HepG2 (cell line): ENCODE results near the gene PSMD9. TPM values are rescaled to one million over a fixed set of nuclear protein-coding genes. Genes with fewer than 3 reads are reported as not detected.

Experiments used
- BRD4 ChIP-seq: sonication (generic); formaldehyde crosslinking; IDR thresholded peaks from 2 replicates; pipeline ENCODE4 v1.4.0; 2020; ENCODE audit warnings: missing genetic modification reagents
- ETV6 ChIP-seq: sonication (generic); formaldehyde crosslinking; conservative IDR thresholded peaks from 2 replicates; pipeline ENCODE4 v1.4.0; 2020; ENCODE audit warnings: missing genetic modification reagents
- FIP1L1 ChIP-seq: fragments of 200-400 bp; formaldehyde crosslinking; IDR thresholded peaks from 2 replicates; pipeline ENCODE4 v1.6.1; 2018; ENCODE audit warnings: low read depth, mild to moderate bottlenecking, low read length, moderate library complexity, borderline replicate concordance; ENCODE audit not compliant: insufficient read depth
- HNF4G ChIP-seq, 2 experiments: sonication (generic) in 1 of 2; formaldehyde crosslinking in 1 of 2; IDR thresholded peaks; 2 replicates each; pipeline versions ENCODE4 v1.4.0 to v1.6.1; 2011 to 2020; ENCODE audit warnings: borderline replicate concordance in 2 of 2, low read depth in 2 of 2, mild to moderate bottlenecking in 2 of 2, low read length in 1 of 2, missing genetic modification reagents in 1 of 2, moderate library complexity in 1 of 2
- ISL2 ChIP-seq: sonication (generic); formaldehyde crosslinking; IDR thresholded peaks from 2 replicates; pipeline ENCODE4 v1.5.0; 2020; ENCODE audit warnings: missing genetic modification reagents
- MED8 ChIP-seq: sonication (generic); formaldehyde crosslinking; IDR thresholded peaks from 2 replicates; pipeline ENCODE4 v1.8.1; 2023; ENCODE audit warnings: mild to moderate bottlenecking, missing genetic modification reagents; ENCODE audit not compliant: insufficient replicate concordance
- NFIC ChIP-seq: IDR thresholded peaks from 2 replicates; pipeline ENCODE4 v1.6.1; 2012; ENCODE audit warnings: mild to moderate bottlenecking, low read length, inconsistent platforms
- SATB2 ChIP-seq: sonication (generic); formaldehyde crosslinking; IDR thresholded peaks from 2 replicates; pipeline ENCODE4 v1.5.0; 2020; ENCODE audit warnings: missing genetic modification reagents
- SMAD1 ChIP-seq: sonication (generic); formaldehyde crosslinking; IDR thresholded peaks from 2 replicates; pipeline ENCODE4 v1.4.0; 2020; ENCODE audit warnings: missing genetic modification reagents, low read depth, mild to moderate bottlenecking, borderline replicate concordance
- SRSF9 ChIP-seq: fragments of 200-400 bp; formaldehyde crosslinking; IDR thresholded peaks from 2 replicates; pipeline ENCODE4 v1.6.1; 2018; ENCODE audit warnings: borderline replicate concordance, mild to moderate bottlenecking, low read depth, low read length; ENCODE audit not compliant: insufficient read depth, poor library complexity, severe bottlenecking
- ZBTB38 ChIP-seq: sonication (generic); formaldehyde crosslinking; IDR thresholded peaks from 2 replicates; pipeline ENCODE4 v1.5.1; 2020; ENCODE audit warnings: mild to moderate bottlenecking, missing genetic modification reagents
- ZFP82 ChIP-seq: sonication (generic); formaldehyde crosslinking; IDR thresholded peaks from 2 replicates; pipeline ENCODE4 v1.5.1; 2020; ENCODE audit warnings: mild to moderate bottlenecking, missing genetic modification reagents, borderline replicate concordance
- ZNF557 ChIP-seq: sonication (generic); formaldehyde crosslinking; IDR thresholded peaks from 2 replicates; pipeline ENCODE4 v1.4.0; 2020; ENCODE audit warnings: missing genetic modification reagents
- ZNF879 ChIP-seq: sonication (generic); formaldehyde crosslinking; IDR thresholded peaks from 2 replicates; pipeline ENCODE4 v1.8.1; 2023; ENCODE audit warnings: missing genetic modification reagents
- polyA plus RNA-seq, 8 experiments: library from polyadenylated mRNA; depleted of rRNA in 3 of 8; stranded (reverse) in 7 of 8; unstranded in 1 of 8; fragments of >200 nt; fragmentation: Illumina TruSeq in 4 of 8; extraction: Trizol in 4 of 8; gene quantifications; 2 replicates each; pipeline versions ENCODE4 v1.2.1 to v1.2.3, GENCODE V29; 2011 to 2016; ENCODE audit warnings: low read depth in 4 of 8, missing spikeins in 1 of 8, mixed read lengths in 1 of 8; ENCODE audit not compliant: insufficient read depth in 1 of 8
- total RNA-seq, 5 experiments: library from RNA; depleted of rRNA; stranded (reverse); fragments of >200 nt; fragmentation: Illumina TruSeq; extraction: Trizol; gene quantifications; 2 replicates each; pipeline ENCODE4 v1.2.3, GENCODE V29; 2016; ENCODE audit warnings: low read depth in 1 of 5
- TF ChIP-seq, protein P1 (sequence below): sonication (generic); formaldehyde crosslinking; IDR thresholded peaks from 2 replicates; pipeline ENCODE4; 2020; ENCODE audit warnings: missing genetic modification reagents, mild to moderate bottlenecking, borderline replicate concordance
- TF ChIP-seq, protein P2 (sequence below): sonication (generic); formaldehyde crosslinking; IDR thresholded peaks from 2 replicates; pipeline ENCODE4 v1.4.0; 2020; ENCODE audit warnings: mild to moderate bottlenecking, low read depth, missing genetic modification reagents
- TF ChIP-seq, protein P3 (sequence below): sonication (generic); formaldehyde crosslinking; IDR thresholded peaks from 2 replicates; pipeline ENCODE4 v1.4.0; 2020; ENCODE audit warnings: missing genetic modification reagents
- TF ChIP-seq, protein P4 (sequence below): sonication (generic); formaldehyde crosslinking; IDR thresholded peaks from 2 replicates; pipeline ENCODE4 v1.8.1; 2022; ENCODE audit warnings: low read depth, mild to moderate bottlenecking, missing genetic modification reagents

Gene PSMD9
- total and polyA plus RNA-seq, 2 of the 13 experiments (the other 11 are each of a cell fraction or from before 2014, with no cell fraction given), result 41.4 to 61.1 TPM

DNA sequence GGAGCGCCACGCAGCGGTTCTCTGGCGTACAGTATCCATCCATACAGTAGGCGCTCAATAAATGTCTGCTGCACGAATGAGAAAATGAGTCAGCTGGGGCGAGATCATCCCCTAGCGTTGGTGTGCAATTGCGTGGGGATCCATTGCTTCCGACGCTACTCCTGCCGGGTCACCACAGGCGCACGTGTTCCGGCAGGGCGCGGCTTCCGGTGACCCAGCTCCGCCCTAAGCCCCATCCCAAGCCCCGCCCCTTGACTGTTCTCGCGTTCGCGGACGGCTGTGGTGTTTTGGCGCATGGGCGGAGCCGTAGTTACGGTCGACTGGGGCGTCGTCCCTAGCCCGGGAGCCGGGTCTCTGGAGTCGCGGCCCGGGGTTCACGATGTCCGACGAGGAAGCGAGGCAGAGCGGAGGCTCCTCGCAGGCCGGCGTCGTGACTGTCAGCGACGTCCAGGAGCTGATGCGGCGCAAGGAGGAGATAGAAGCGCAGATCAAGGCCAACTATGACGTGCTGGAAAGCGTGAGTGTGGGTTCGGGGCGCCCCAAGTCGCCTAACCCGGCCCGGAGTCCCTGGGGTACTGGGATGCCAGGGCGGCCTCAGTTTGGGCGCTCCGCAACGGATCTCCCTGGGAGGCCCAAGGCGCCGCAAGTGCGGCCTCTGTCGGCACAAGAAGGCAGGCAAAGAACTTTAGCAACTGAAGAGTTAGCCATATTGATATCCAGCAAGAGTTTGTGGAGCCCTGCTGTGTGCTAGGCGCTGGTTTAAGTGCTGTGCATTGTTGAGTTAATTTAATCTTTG is at the start of gene PSMD9 (continued):
- TF ChIP-seq, protein P1, sequence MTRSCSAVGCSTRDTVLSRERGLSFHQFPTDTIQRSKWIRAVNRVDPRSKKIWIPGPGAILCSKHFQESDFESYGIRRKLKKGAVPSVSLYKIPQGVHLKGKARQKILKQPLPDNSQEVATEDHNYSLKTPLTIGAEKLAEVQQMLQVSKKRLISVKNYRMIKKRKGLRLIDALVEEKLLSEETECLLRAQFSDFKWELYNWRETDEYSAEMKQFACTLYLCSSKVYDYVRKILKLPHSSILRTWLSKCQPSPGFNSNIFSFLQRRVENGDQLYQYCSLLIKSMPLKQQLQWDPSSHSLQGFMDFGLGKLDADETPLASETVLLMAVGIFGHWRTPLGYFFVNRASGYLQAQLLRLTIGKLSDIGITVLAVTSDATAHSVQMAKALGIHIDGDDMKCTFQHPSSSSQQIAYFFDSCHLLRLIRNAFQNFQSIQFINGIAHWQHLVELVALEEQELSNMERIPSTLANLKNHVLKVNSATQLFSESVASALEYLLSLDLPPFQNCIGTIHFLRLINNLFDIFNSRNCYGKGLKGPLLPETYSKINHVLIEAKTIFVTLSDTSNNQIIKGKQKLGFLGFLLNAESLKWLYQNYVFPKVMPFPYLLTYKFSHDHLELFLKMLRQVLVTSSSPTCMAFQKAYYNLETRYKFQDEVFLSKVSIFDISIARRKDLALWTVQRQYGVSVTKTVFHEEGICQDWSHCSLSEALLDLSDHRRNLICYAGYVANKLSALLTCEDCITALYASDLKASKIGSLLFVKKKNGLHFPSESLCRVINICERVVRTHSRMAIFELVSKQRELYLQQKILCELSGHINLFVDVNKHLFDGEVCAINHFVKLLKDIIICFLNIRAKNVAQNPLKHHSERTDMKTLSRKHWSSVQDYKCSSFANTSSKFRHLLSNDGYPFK (CRISPR knock-in tag), result peak; percentile 97
- TF ChIP-seq SRSF9, result no peak
- TF ChIP-seq ISL2 (CRISPR knock-in tag), result no peak; the same call in 1 of the 2 replicates
- TF ChIP-seq, protein P2, sequence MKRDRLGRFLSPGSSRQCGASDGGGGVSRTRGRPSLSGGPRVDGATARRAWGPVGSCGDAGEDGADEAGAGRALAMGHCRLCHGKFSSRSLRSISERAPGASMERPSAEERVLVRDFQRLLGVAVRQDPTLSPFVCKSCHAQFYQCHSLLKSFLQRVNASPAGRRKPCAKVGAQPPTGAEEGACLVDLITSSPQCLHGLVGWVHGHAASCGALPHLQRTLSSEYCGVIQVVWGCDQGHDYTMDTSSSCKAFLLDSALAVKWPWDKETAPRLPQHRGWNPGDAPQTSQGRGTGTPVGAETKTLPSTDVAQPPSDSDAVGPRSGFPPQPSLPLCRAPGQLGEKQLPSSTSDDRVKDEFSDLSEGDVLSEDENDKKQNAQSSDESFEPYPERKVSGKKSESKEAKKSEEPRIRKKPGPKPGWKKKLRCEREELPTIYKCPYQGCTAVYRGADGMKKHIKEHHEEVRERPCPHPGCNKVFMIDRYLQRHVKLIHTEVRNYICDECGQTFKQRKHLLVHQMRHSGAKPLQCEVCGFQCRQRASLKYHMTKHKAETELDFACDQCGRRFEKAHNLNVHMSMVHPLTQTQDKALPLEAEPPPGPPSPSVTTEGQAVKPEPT (CRISPR knock-in tag), result peak; percentile 88; the same call in 1 of the 2 replicates
- TF ChIP-seq MED8 (CRISPR knock-in tag), result peak; percentile 86
- TF ChIP-seq ZNF879 (CRISPR knock-in tag), result no peak
- TF ChIP-seq BRD4, result peak; percentile 43
- no peak for TF ChIP-seq SATB2 (CRISPR knock-in tag)
- TF ChIP-seq ZFP82 (CRISPR knock-in tag), result no peak
- TF ChIP-seq SMAD1 (CRISPR knock-in tag), result peak; percentile 94; the same call in 1 of the 2 replicates
- TF ChIP-seq ETV6 (CRISPR knock-in tag), result no peak
- TF ChIP-seq, protein P3, sequence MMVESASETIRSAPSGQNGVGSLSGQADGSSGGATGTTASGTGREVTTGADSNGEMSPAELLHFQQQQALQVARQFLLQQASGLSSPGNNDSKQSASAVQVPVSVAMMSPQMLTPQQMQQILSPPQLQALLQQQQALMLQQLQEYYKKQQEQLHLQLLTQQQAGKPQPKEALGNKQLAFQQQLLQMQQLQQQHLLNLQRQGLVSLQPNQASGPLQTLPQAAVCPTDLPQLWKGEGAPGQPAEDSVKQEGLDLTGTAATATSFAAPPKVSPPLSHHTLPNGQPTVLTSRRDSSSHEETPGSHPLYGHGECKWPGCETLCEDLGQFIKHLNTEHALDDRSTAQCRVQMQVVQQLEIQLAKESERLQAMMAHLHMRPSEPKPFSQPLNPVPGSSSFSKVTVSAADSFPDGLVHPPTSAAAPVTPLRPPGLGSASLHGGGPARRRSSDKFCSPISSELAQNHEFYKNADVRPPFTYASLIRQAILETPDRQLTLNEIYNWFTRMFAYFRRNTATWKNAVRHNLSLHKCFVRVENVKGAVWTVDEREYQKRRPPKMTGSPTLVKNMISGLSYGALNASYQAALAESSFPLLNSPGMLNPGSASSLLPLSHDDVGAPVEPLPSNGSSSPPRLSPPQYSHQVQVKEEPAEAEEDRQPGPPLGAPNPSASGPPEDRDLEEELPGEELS, result peak; percentile 60
- TF ChIP-seq ZBTB38, result peak; percentile 83; the same call in 1 of the 2 replicates
- no peak for TF ChIP-seq NFIC
- TF ChIP-seq ZNF557 (CRISPR knock-in tag), result 0 out of 2 replicates have a peak, but pooled peaks have one; percentile 30
- peak; percentile 35; the same call in 1 of the 2 replicates for TF ChIP-seq HNF4G (IDR thresholded peaks at IDR 0.05; ENCODE audit: borderline replicate concordance, low read depth, low read length)
- TF ChIP-seq HNF4G (CRISPR knock-in tag; IDR thresholded peaks at IDR 0.05; ENCODE audit: borderline replicate concordance, low read depth), result no peak
- TF ChIP-seq, protein P4, sequence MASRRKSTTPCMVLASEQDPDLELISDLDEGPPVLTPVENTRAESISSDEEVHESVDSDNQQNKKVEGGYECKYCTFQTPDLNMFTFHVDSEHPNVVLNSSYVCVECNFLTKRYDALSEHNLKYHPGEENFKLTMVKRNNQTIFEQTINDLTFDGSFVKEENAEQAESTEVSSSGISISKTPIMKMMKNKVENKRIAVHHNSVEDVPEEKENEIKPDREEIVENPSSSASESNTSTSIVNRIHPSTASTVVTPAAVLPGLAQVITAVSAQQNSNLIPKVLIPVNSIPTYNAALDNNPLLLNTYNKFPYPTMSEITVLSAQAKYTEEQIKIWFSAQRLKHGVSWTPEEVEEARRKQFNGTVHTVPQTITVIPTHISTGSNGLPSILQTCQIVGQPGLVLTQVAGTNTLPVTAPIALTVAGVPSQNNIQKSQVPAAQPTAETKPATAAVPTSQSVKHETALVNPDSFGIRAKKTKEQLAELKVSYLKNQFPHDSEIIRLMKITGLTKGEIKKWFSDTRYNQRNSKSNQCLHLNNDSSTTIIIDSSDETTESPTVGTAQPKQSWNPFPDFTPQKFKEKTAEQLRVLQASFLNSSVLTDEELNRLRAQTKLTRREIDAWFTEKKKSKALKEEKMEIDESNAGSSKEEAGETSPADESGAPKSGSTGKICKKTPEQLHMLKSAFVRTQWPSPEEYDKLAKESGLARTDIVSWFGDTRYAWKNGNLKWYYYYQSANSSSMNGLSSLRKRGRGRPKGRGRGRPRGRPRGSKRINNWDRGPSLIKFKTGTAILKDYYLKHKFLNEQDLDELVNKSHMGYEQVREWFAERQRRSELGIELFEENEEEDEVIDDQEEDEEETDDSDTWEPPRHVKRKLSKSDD, result peak; percentile 91
- no peak for TF ChIP-seq FIP1L1
